ENCODE results near the gene DCK. TPM values are rescaled to one million over a fixed set of nuclear protein-coding genes. Genes with fewer than 3 reads are reported as not detected.

Gene DCK
- total RNA-seq, 1 donor from 2014 or later = 16.6 TPM

GRCh38 chr4:70954032-70954431, 39.4 kb upstream of the DCK start:
- Histone ChIP-seq H3K27me3 (no peaks in the 10 kb centered on the region), H3K4me1 (peaks cover under 1% of the 10 kb centered on the region), H3K4me3 (no peak overlapping the region), H3K27ac (no peak overlapping the region), H3K9me3 (no peaks in the 10 kb centered on the region), H3K36me3 (peaks cover under 1% of the 10 kb centered on the region)
- DNase-seq (no peak), ATAC-seq (no peak)
- TF ChIP-seq, protein P1, sequence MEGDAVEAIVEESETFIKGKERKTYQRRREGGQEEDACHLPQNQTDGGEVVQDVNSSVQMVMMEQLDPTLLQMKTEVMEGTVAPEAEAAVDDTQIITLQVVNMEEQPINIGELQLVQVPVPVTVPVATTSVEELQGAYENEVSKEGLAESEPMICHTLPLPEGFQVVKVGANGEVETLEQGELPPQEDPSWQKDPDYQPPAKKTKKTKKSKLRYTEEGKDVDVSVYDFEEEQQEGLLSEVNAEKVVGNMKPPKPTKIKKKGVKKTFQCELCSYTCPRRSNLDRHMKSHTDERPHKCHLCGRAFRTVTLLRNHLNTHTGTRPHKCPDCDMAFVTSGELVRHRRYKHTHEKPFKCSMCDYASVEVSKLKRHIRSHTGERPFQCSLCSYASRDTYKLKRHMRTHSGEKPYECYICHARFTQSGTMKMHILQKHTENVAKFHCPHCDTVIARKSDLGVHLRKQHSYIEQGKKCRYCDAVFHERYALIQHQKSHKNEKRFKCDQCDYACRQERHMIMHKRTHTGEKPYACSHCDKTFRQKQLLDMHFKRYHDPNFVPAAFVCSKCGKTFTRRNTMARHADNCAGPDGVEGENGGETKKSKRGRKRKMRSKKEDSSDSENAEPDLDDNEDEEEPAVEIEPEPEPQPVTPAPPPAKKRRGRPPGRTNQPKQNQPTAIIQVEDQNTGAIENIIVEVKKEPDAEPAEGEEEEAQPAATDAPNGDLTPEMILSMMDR (IDR thresholded peaks at IDR 0.05) = no peak
- intact Hi-C loops (cut with DNase I) = no loop called here

- TF ChIP-seq, protein P1 (IDR thresholded peaks at IDR 0.05) = no peak
- Histone ChIP-seq H3K4me3 (no peak overlapping the region), H3K36me3 (peaks cover 24% of the 10 kb centered on the region), H3K27me3 (no peaks in the 10 kb centered on the region), H3K4me1 (no peaks in the 10 kb centered on the region), H3K9me3 (no peaks in the 10 kb centered on the region), H3K27ac (no peak overlapping the region)
- intact Hi-C loops (cut with DNase I) = no loop called here
- DNase-seq = no peak
- no peak for ATAC-seq
Measured at GRCh38 chr4:70956549-70957210, 36.8 kb upstream of the DCK start.

- Histone ChIP-seq H3K36me3 (peaks cover 30% of the 10 kb centered on the region), H3K9me3 (no peaks in the 10 kb centered on the region), H3K4me1 (no peaks in the 10 kb centered on the region), H3K4me3 (no peak overlapping the region), H3K27me3 (no peaks in the 10 kb centered on the region), H3K27ac (no peak overlapping the region)
- intact Hi-C loops (cut with DNase I) = no loop called here
- TF ChIP-seq, protein P1 (IDR thresholded peaks at IDR 0.05) = no peak
- ATAC-seq = no peak
- DNase-seq = no peak
Measured at GRCh38 chr4:70958681-70959080, 34.8 kb upstream of the DCK start.

GRCh38 chr4:70969076-70969475, 24.4 kb upstream of the DCK start:
- intact Hi-C loops (cut with DNase I) = no loop called here
- H3K27me3 ChIP-seq = no peaks in the 10 kb centered on the region
- H3K4me1 ChIP-seq = no peaks in the 10 kb centered on the region
- peaks cover 18% of the 10 kb centered on the region for H3K36me3 ChIP-seq
- H3K27ac ChIP-seq = no peak overlapping the region
- TF ChIP-seq, protein P1 (IDR thresholded peaks at IDR 0.05) = no peak
- no peak overlapping the region for H3K4me3 ChIP-seq
- ATAC-seq (no peak), DNase-seq (no peak)
- H3K9me3 ChIP-seq = no peaks in the 10 kb centered on the region

DNA sequence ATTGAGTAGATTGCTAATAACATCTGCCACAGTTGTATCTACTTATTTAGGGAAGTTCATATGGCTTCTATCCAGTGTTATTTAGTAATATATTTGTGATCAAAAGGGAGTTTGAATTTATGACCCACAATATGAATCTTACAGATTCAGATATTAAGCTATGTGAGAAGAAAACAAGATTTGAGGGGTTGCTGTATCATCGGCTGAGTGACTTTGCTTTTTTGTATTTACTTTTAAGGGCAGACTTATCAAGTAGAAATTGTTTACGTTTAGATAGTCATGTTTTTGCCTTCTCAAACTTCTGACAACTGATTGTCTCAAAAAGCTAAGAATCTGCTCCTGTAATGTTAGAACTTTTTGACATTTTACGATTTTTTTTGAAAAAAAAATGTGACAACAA, 17.2 kb upstream of the DCK start:
- intact Hi-C loops (cut with DNase I) = no loop called here
- no peak for ATAC-seq

More for the DNA sequence above, 17.2 kb upstream of the DCK start:
- Histone ChIP-seq H3K27ac (no peak overlapping the region), H3K9me3 (no peaks in the 10 kb centered on the region), H3K36me3 (peaks cover 18% of the 10 kb centered on the region), H3K4me1 (no peaks in the 10 kb centered on the region), H3K27me3 (no peaks in the 10 kb centered on the region), H3K4me3 (no peak overlapping the region)
- no peak for DNase-seq
- TF ChIP-seq, protein P1 (IDR thresholded peaks at IDR 0.05) = no peak

Measured in upper lobe of right lung (tissue), 1 donor.